HepG2 (cell line): Measurements from ENCODE around the gene COLEC12. TPM values are rescaled to one million over a fixed set of nuclear protein-coding genes. Genes with fewer than 3 reads are reported as not detected.

ENCODE experiments used
- ATAC-seq: fragments of 200-7000 bp; cut with Tn5 transposase; 3 replicates; pipeline ENCODE4 v1.9.1; 2020; ENCODE audit warnings: mild to moderate bottlenecking, moderate library complexity
- BruUV-seq: library from RNA; stranded (reverse); fragments of 400-500 nt; replicated peaks from 2 replicates; lab custom pipeline; 2021; lab: Mats Ljungman, UMichigan
- CTCF ChIA-PET: fragments of 300-600 bp; formaldehyde crosslinking; extraction: SDS; loops from one replicate; lab custom pipeline; 2021; ENCODE audit warnings: low total read pairs, inconsistent platforms, low intra/inter-chr PET ratio; lab: Yijun Ruan, JAX
- POLR2A ChIA-PET: fragments of 350-600 bp; sonication (Branson Sonifier 250); formaldehyde crosslinking; loops from one replicate; lab custom pipeline; 2020; ENCODE audit warnings: antibody characterized with exemption, inconsistent platforms; lab: Yijun Ruan, JAX
- DNase-seq: peaks from one replicate; pipeline ENCODE4 v3.0.0-alpha.2; 2015; ENCODE audit warnings: low spot score
- FAIRE-seq: peaks from 3 replicates; lab custom pipeline; 2011; peaks lifted over from hg19 to GRCh38; lab: Jason Lieb, UNC
- H2AFZ ChIP-seq: one replicate; pipeline ENCODE4 v1.6.1; 2011; ENCODE audit warnings: low read length, inconsistent platforms
- H3K27ac ChIP-seq: fragments of 300-600 bp; 3 replicates; pipeline ENCODE4 v1.8.0; 2011; ENCODE audit warnings: mixed run types, mild to moderate bottlenecking, mixed read lengths, low read length, inconsistent platforms; ENCODE audit not compliant: insufficient read depth; ENCODE audit errors: extremely low read length
- H3K27me3 ChIP-seq, 2 experiments: fragments of 200-600 bp in 1 of 2; 2 replicates in 1 of 2; 3 replicates in 1 of 2; pipeline versions ENCODE4 v1.6.0 to v1.8.0; 2011; ENCODE audit warnings: low read length in 2 of 2, mild to moderate bottlenecking in 2 of 2, moderate library complexity in 2 of 2, inconsistent platforms in 1 of 2; ENCODE audit not compliant: insufficient read depth in 2 of 2, control insufficient read depth in 1 of 2
- H3K36me3 ChIP-seq, 2 experiments: fragments of 200-600 bp in 1 of 2; replicated peaks in 1 of 2; 2 replicates in 1 of 2; 3 replicates in 1 of 2; pipeline versions ENCODE4 v1.5.1 to v1.8.0; 2011; ENCODE audit warnings: low read length in 2 of 2, inconsistent platforms in 1 of 2; ENCODE audit not compliant: insufficient read depth in 2 of 2, control insufficient read depth in 1 of 2
- H3K4me1 ChIP-seq: 2 replicates; pipeline ENCODE4 v1.5.1; 2012; ENCODE audit warnings: low read length, inconsistent platforms; ENCODE audit not compliant: insufficient read depth
- H3K4me2 ChIP-seq: 2 replicates; pipeline ENCODE4 v1.6.0; 2011; ENCODE audit warnings: low read depth, low read length, inconsistent platforms
- H3K4me3 ChIP-seq, 3 experiments: fragments of 200-600 bp in 1 of 3; sonication (generic), shearing (Covaris generic) in 1 of 3; replicated peaks in 1 of 3; 2 replicates each; pipeline ENCODE4 v1.5.1; 2011 to 2016; ENCODE audit warnings: low read length in 3 of 3, inconsistent platforms in 2 of 3, low read depth in 2 of 3, mild to moderate bottlenecking in 2 of 3, control low read depth in 1 of 3, mixed read lengths in 1 of 3; ENCODE audit not compliant: insufficient read depth in 1 of 3
- H3K79me2 ChIP-seq: one replicate; pipeline ENCODE4 v1.6.1; 2011; ENCODE audit warnings: low read length, inconsistent platforms; ENCODE audit not compliant: insufficient read depth
- H3K9ac ChIP-seq: 2 replicates; pipeline ENCODE4 v1.6.0; 2011; ENCODE audit warnings: mild to moderate bottlenecking, low read depth, low read length, inconsistent platforms; ENCODE audit not compliant: insufficient read depth
- H3K9me3 ChIP-seq: 2 replicates; pipeline ENCODE4 v1.5.1; 2012; ENCODE audit warnings: mild to moderate bottlenecking, low read length
- H4K20me1 ChIP-seq: 2 replicates; pipeline ENCODE4 v1.6.0; 2011; ENCODE audit warnings: inconsistent platforms, mild to moderate bottlenecking, low read length, moderate library complexity; ENCODE audit not compliant: insufficient read depth
- KAT8 ChIP-seq: IDR thresholded peaks from 2 replicates; pipeline ENCODE4 v1.6.1; 2016; ENCODE audit warnings: missing genetic modification reagents, missing compliant biosample characterization
- MAF1 ChIP-seq: sonication (generic); formaldehyde crosslinking; IDR thresholded peaks from 2 replicates; pipeline ENCODE4 v1.5.0; 2020; ENCODE audit warnings: missing genetic modification reagents, borderline replicate concordance
- SALL1 ChIP-seq: sonication (generic); formaldehyde crosslinking; IDR thresholded peaks from 2 replicates; pipeline ENCODE4 v1.8.0; 2022; ENCODE audit warnings: mild to moderate bottlenecking, missing genetic modification reagents
- ZFX ChIP-seq: sonication (generic); formaldehyde crosslinking; IDR thresholded peaks from 2 replicates; pipeline ENCODE4 v1.4.0; 2020; ENCODE audit warnings: mild to moderate bottlenecking, low read depth, missing genetic modification reagents, moderate library complexity
- ZNF350 ChIP-seq: sonication (generic); formaldehyde crosslinking; IDR thresholded peaks from 2 replicates; pipeline ENCODE4 v1.4.0; 2020; ENCODE audit warnings: mild to moderate bottlenecking, low read depth, missing genetic modification reagents, borderline replicate concordance
- ZNF687 ChIP-seq: sonication (generic); formaldehyde crosslinking; IDR thresholded peaks from 2 replicates; pipeline ENCODE4 v1.5.1; 2020; ENCODE audit warnings: mild to moderate bottlenecking, missing genetic modification reagents, moderate library complexity
- WGBS: methylation state at CpG from one replicate; pipeline ENCODE4 v1.1.6; 2017; ENCODE audit warnings: low lambda C conversion rate; 5-methylcytosine and 5-hydroxymethylcytosine counted together
- in situ Hi-C: cut with HindIII; loops from 2 replicates; pipeline ENCODE4 v1.10.0; 2017; ENCODE audit warnings: low pct_unique_long_range_greater_than_20kb; ENCODE audit not compliant: extremely low pct_ligation_motif_present
- intact Hi-C: fragments of 100-400 bp; cut with micrococcal nuclease; formaldehyde crosslinking; loops from one replicate; pipeline ENCODE4 v1.10.0; 2022; ENCODE audit not compliant: unreplicated experiment
- polyA plus RNA-seq, 8 experiments: library from polyadenylated mRNA; depleted of rRNA in 3 of 8; stranded (reverse) in 7 of 8; unstranded in 1 of 8; fragments of >200 nt; fragmentation: Illumina TruSeq in 4 of 8; extraction: Trizol in 4 of 8; gene quantifications; 2 replicates each; pipeline versions ENCODE4 v1.2.1 to v1.2.3, GENCODE V29; 2011 to 2016; ENCODE audit warnings: low read depth in 4 of 8, missing spikeins in 1 of 8, mixed read lengths in 1 of 8; ENCODE audit not compliant: insufficient read depth in 1 of 8
- total RNA-seq, 5 experiments: library from RNA; depleted of rRNA; stranded (reverse); fragments of >200 nt; fragmentation: Illumina TruSeq; extraction: Trizol; gene quantifications; 2 replicates each; pipeline ENCODE4 v1.2.3, GENCODE V29; 2016; ENCODE audit warnings: low read depth in 1 of 5
- TF ChIP-seq, protein P1 (sequence below): sonication (generic); formaldehyde crosslinking; IDR thresholded peaks from 2 replicates; pipeline ENCODE4 v1.9.0; 2021; ENCODE audit warnings: missing genetic modification reagents, borderline replicate concordance

Gene COLEC12
- total and polyA plus RNA-seq, 2 of the 13 experiments (the other 11 are each of a cell fraction or from before 2014, with no cell fraction given): 0.02 to 0.11 TPM

GRCh38 chr18:490024-490366 lies 10.5 kb downstream of the COLEC12 start:
- Histone ChIP-seq H3K27me3 (0 out of 5 replicates have a peak, but pooled peaks cover 0 to 7% of the 10 kb centered on the region in 2 experiments), H4K20me1 (no peaks in the 10 kb centered on the region), H3K4me1 (peaks cover 42% of the 10 kb centered on the region), H3K27ac (no peak overlapping the region), H3K9me3 (no peaks in the 10 kb centered on the region), H2AFZ (no peak overlapping the region), H3K4me3 (no peak overlapping the region; a peak in 1 of 6 replicates), H3K79me2 (no peaks in the 10 kb centered on the region), H3K9ac (no peak overlapping the region), H3K4me2 (peak overlapping the region; percentile 38), H3K36me3 (no peaks in the 10 kb centered on the region)
- in situ Hi-C loops: no loop called here
- ChIA-PET CTCF (no interaction called here), POLR2A (no interaction called here)
- TF ChIP-seq ZFX (CRISPR knock-in tag) (0 out of 2 replicates have a peak, but pooled peaks have one; percentile 24), ZNF687 (CRISPR knock-in tag) (peak; percentile 28; the same call in 1 of the 2 replicates), MAF1 (CRISPR knock-in tag) (no peak), SALL1 (CRISPR knock-in tag) (0 out of 2 replicates have a peak, but pooled peaks have one; percentile 18), KAT8 (CRISPR knock-in tag) (no peak), ZNF350 (CRISPR knock-in tag) (no peak)
- TF ChIP-seq, protein P1, sequence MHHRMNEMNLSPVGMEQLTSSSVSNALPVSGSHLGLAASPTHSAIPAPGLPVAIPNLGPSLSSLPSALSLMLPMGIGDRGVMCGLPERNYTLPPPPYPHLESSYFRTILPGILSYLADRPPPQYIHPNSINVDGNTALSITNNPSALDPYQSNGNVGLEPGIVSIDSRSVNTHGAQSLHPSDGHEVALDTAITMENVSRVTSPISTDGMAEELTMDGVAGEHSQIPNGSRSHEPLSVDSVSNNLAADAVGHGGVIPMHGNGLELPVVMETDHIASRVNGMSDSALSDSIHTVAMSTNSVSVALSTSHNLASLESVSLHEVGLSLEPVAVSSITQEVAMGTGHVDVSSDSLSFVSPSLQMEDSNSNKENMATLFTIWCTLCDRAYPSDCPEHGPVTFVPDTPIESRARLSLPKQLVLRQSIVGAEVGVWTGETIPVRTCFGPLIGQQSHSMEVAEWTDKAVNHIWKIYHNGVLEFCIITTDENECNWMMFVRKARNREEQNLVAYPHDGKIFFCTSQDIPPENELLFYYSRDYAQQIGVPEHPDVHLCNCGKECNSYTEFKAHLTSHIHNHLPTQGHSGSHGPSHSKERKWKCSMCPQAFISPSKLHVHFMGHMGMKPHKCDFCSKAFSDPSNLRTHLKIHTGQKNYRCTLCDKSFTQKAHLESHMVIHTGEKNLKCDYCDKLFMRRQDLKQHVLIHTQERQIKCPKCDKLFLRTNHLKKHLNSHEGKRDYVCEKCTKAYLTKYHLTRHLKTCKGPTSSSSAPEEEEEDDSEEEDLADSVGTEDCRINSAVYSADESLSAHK (CRISPR knock-in tag): no peak
- WGBS: 25% methylated on average over 5 of the region's 5 CpGs
- FAIRE-seq (no peak), ATAC-seq (peak; percentile 45; the same call in 2 of the 3 replicates), DNase-seq (no peak)
- no TSS peak for BruUV-seq
- intact Hi-C loops: no loop called here
